Superior temporal gyrus (tissue), 1 donor: Measurements from ENCODE around the gene CLEC2D.
"Not testable (repeated sequence)": the region's sequence is repeated elsewhere in the genome, so short reads cannot be mapped to it uniquely, and the experiment has no call there.

Experiments
- DNase-seq: peaks from one replicate; pipeline ENCODE4 v3.0.0-alpha.2; 2016; ENCODE audit errors: extremely low spot score

The CLEC2D gene

GRCh38 chr12:9729082-9729481 lies 59.6 kb downstream of the CLEC2D start:
- DNase-seq = no peak

- no peak for DNase-seq
These were observed 60.5 kb downstream of the CLEC2D start for GRCh38 chr12:9730011-9730410.

GRCh38 chr12:9730591-9730990 lies 61.1 kb downstream of the CLEC2D start:
- DNase-seq = no peak

- DNase-seq = no peak
These were observed 61.9 kb downstream of the CLEC2D start for GRCh38 chr12:9731393-9731792.

- DNase-seq = no peak
These were observed 62.3 kb downstream of the CLEC2D start for GRCh38 chr12:9731797-9732196.

GRCh38 chr12:9732921-9733461 lies 63.5 kb downstream of the CLEC2D start, which contains the start of gene CLECL1:
Gene CLECL1 (minus strand): TSS chr12:9733097.
- DNase-seq = no peak

GRCh38 chr12:9735601-9736000 lies 66.1 kb downstream of the CLEC2D start:
- DNase-seq = no peak

GRCh38 chr12:9736936-9737705 lies 67.6 kb downstream of the CLEC2D start:
- DNase-seq = no peak

GRCh38 chr12:9738905-9739304 lies 69.4 kb downstream of the CLEC2D start:
- DNase-seq = not testable (repeated sequence)

- DNase-seq = not testable (repeated sequence)
These were observed 70.0 kb downstream of the CLEC2D start for GRCh38 chr12:9739404-9740105.

- DNase-seq = no peak
These were observed 70.7 kb downstream of the CLEC2D start for GRCh38 chr12:9740106-9740750.

GRCh38 chr12:9741726-9742125 lies 72.2 kb downstream of the CLEC2D start:
- no peak for DNase-seq

- DNase-seq = no peak
These were observed 73.1 kb downstream of the CLEC2D start for GRCh38 chr12:9742661-9743060.

- DNase-seq = no peak
These were observed 75.7 kb downstream of the CLEC2D start for GRCh38 chr12:9745199-9745598.
